GM12878 (cell line): Measurements from ENCODE around the gene RETNLB. TPM values are rescaled to one million over a fixed set of nuclear protein-coding genes. Genes with fewer than 3 reads are reported as not detected.

ENCODE experiments used
- ATAC-seq: fragments of 200-7000 bp; cut with Tn5 transposase; 3 replicates; pipeline ENCODE4 v1.9.1; 2020; ENCODE audit warnings: mild to moderate bottlenecking, moderate library complexity
- Bru-seq: library from RNA; stranded (reverse); fragments of 400-500 nt; gene quantifications from one replicate; lab custom pipeline; 2021; lab: Mats Ljungman, UMichigan
- BruChase-seq, 2 experiments: library from RNA; stranded (reverse); fragments of 400-500 nt; gene quantifications; one replicate each; lab custom pipeline; 2021; lab: Mats Ljungman, UMichigan
- BruUV-seq: library from RNA; stranded (reverse); fragments of 400-500 nt; replicated peaks from 2 replicates; lab custom pipeline; 2021; lab: Mats Ljungman, UMichigan
- CTCF ChIA-PET: fragments of 300-600 bp; sonication (Branson Sonifier 250); formaldehyde crosslinking; extraction: SDS; loops from one replicate; lab custom pipeline; 2021; ENCODE audit warnings: inconsistent platforms; lab: Yijun Ruan, JAX
- POLR2A ChIA-PET: fragments of 350-600 bp; formaldehyde crosslinking; extraction: SDS; loops from one replicate; lab custom pipeline; 2021; ENCODE audit warnings: inconsistent platforms; lab: Charles Lee
- RAD21 ChIA-PET: fragments of 300-600 bp; sonication (Branson Sonifier 250); formaldehyde crosslinking; loops from one replicate; lab custom pipeline; 2023; ENCODE audit warnings: antibody characterized with exemption; ENCODE audit not compliant: unreplicated experiment; lab: Charles Lee
- SMC1A ChIA-PET: fragments of 300-600 bp; sonication (Branson Sonifier 250); formaldehyde crosslinking; loops from one replicate; lab custom pipeline; 2023; ENCODE audit not compliant: unreplicated experiment, uncharacterized antibody; lab: Charles Lee
- DNase-seq: peaks from one replicate; pipeline ENCODE4 v3.0.0-alpha.2; 2011; ENCODE audit warnings: low read depth, low spot score
- FAIRE-seq: peaks from 3 replicates; lab custom pipeline; 2011; peaks lifted over from hg19 to GRCh38; lab: Jason Lieb, UNC
- H2AFZ ChIP-seq: 2 replicates; pipeline ENCODE4 v1.6.0; 2011; ENCODE audit warnings: low read depth, low read length, control low read depth; ENCODE audit not compliant: control insufficient read depth
- H3K27ac ChIP-seq: 2 replicates; pipeline ENCODE4 v1.5.1; 2011; ENCODE audit warnings: control low read depth; ENCODE audit not compliant: control insufficient read depth, insufficient read depth
- H3K27me3 ChIP-seq, 2 experiments: replicated peaks in 1 of 2; 2 replicates each; pipeline versions ENCODE4 v1.6.0 to v1.6.1; 2011; ENCODE audit warnings: low read length in 1 of 2; ENCODE audit not compliant: control insufficient read depth in 2 of 2, insufficient read depth in 2 of 2
- H3K36me3 ChIP-seq, 2 experiments: 2 replicates each; pipeline ENCODE4 v1.5.1; 2011; ENCODE audit warnings: low read length in 1 of 2; ENCODE audit not compliant: control insufficient read depth in 2 of 2, insufficient read depth in 2 of 2
- H3K4me1 ChIP-seq: 2 replicates; pipeline ENCODE4 v1.6.1; 2011; ENCODE audit warnings: mild to moderate bottlenecking, low read length, moderate library complexity, mixed read lengths; ENCODE audit not compliant: control insufficient read depth, insufficient read depth
- H3K4me2 ChIP-seq: 2 replicates; pipeline ENCODE4 v1.6.0; 2011; ENCODE audit warnings: control low read depth; ENCODE audit not compliant: control insufficient read depth, insufficient read depth
- H3K4me3 ChIP-seq: fragments of 200-600 bp; sonication (generic); 2 replicates; pipeline ENCODE4 v1.5.1; 2016
- H3K79me2 ChIP-seq: 2 replicates; pipeline ENCODE4 v1.6.0; 2011; ENCODE audit warnings: low read length; ENCODE audit not compliant: control insufficient read depth, insufficient read depth
- H3K9ac ChIP-seq: 2 replicates; pipeline ENCODE4 v1.8.0; 2011; ENCODE audit warnings: low read length, control low read depth, mixed read lengths; ENCODE audit not compliant: control insufficient read depth, insufficient read depth
- H3K9me3 ChIP-seq: replicated peaks from 3 replicates; pipeline ENCODE4 v1.5.1; 2011; ENCODE audit warnings: mild to moderate bottlenecking, low read length; ENCODE audit not compliant: control insufficient read depth, insufficient read depth
- H4K20me1 ChIP-seq: 2 replicates; pipeline ENCODE4 v1.6.0; 2011; ENCODE audit not compliant: control insufficient read depth, insufficient read depth
- BHLHE40 ChIP-seq, 2 experiments: fragments of 450-650 bp in 1 of 2; IDR thresholded peaks; 2 replicates each; pipeline ENCODE4 v1.6.1; 2011 to 2017; ENCODE audit warnings: low read depth in 2 of 2, borderline replicate concordance in 1 of 2, improper control_type of control experiment in 1 of 2, low read length in 1 of 2, mild to moderate bottlenecking in 1 of 2
- CBX3 ChIP-seq: fragments of 200-600 bp; sonication (generic); IDR thresholded peaks from 2 replicates; pipeline ENCODE4 v1.6.1; 2016; ENCODE audit warnings: low read depth, borderline replicate concordance
- HDAC6 ChIP-seq: fragments of 200-600 bp; sonication (generic); IDR thresholded peaks from one replicate; pipeline ENCODE4 v1.8.0; 2017; ENCODE audit warnings: antibody characterized with exemption; ENCODE audit not compliant: unreplicated experiment
- KAT2A ChIP-seq: conservative IDR thresholded peaks from 2 replicates; pipeline ENCODE4 v1.6.1; 2011; ENCODE audit warnings: low read depth, low read length; ENCODE audit not compliant: control insufficient read depth
- MAX ChIP-seq: IDR thresholded peaks from 2 replicates; pipeline ENCODE4 v1.6.1; 2012; ENCODE audit warnings: low read depth, low read length, improper control_type of control experiment
- MEF2A ChIP-seq: IDR thresholded peaks from 2 replicates; pipeline ENCODE4 v1.6.1; 2011; ENCODE audit warnings: low read depth, mild to moderate bottlenecking, low read length, moderate library complexity; ENCODE audit not compliant: insufficient read depth
- SMAD1 ChIP-seq: fragments of 450-650 bp; IDR thresholded peaks from 2 replicates; pipeline ENCODE4 v1.6.1; 2018; ENCODE audit warnings: mild to moderate bottlenecking, low read depth; ENCODE audit not compliant: partially characterized antibody
- SUZ12 ChIP-seq: fragments of 200-600 bp; sonication (generic); IDR thresholded peaks from one replicate; pipeline ENCODE4 v1.6.1; 2018; ENCODE audit warnings: antibody characterized with exemption, mild to moderate bottlenecking; ENCODE audit not compliant: unreplicated experiment
- TARDBP ChIP-seq: IDR thresholded peaks from 2 replicates; pipeline ENCODE4 v1.6.1; 2016; ENCODE audit warnings: borderline replicate concordance
- ZBED1 ChIP-seq: IDR thresholded peaks from 2 replicates; pipeline ENCODE4 v1.6.1; 2016; ENCODE audit warnings: borderline replicate concordance
- ZNF217 ChIP-seq: fragments of 450-650 bp; IDR thresholded peaks from 2 replicates; pipeline ENCODE4 v1.6.1; 2017; ENCODE audit warnings: antibody characterized with exemption, mild to moderate bottlenecking
- ZNF622 ChIP-seq: fragments of 450-650 bp; IDR thresholded peaks from 2 replicates; pipeline ENCODE4 v1.6.1; 2017; ENCODE audit warnings: mild to moderate bottlenecking, inconsistent platforms
- WGBS: methylation state at CpG from one replicate; pipeline ENCODE4 v1.1.6; 2016; ENCODE audit warnings: low lambda C conversion rate; ENCODE audit not compliant: insufficient replicate concordance, insufficient coverage; ENCODE audit errors: missing lambda C conversion rate; 5-methylcytosine and 5-hydroxymethylcytosine counted together
- in situ Hi-C: fragments of 300-500 bp; cut with MboI; formaldehyde crosslinking; loops from 9 replicates; pipeline ENCODE4 v1.14.3; 2018; ENCODE audit warnings: mixed read lengths
- intact Hi-C: fragments of 100-400 bp; cut with micrococcal nuclease; formaldehyde crosslinking; loops from one replicate; pipeline ENCODE4 v1.14.2; 2022; ENCODE audit not compliant: unreplicated experiment
- long read RNA-seq, 2 experiments: library from polyadenylated mRNA; unstranded; transcript quantifications; one replicate each; pipeline ENCODE4 v2.0.0, GENCODE V29; 2019 to 2020
- polyA minus RNA-seq, 3 experiments: library from RNA; depleted of rRNA, polyadenylated mRNA; stranded (reverse); fragments of >200 nt; gene quantifications; 2 replicates each; pipeline ENCODE4 v1.2.3, GENCODE V29; 2011
- polyA plus RNA-seq, 11 experiments: library from polyadenylated mRNA; depleted of rRNA in 4 of 11; unstranded in 6 of 11; stranded (reverse) in 5 of 11; fragments of >200 nt; fragmentation: Nextera tagmentation in 4 of 11; fragmentation: Illumina TruSeq in 1 of 11; extraction: Ambion mirVana in 4 of 11; extraction: Trizol in 1 of 11; gene quantifications; 1 replicate in 1 of 11; 2 replicates in 10 of 11; pipeline versions ENCODE4 v1.2.1 to v1.2.3, GENCODE V29; 2011 to 2016; ENCODE audit warnings: inconsistent platforms in 2 of 11, missing spikeins in 2 of 11, low read depth in 1 of 11
- total RNA-seq, 4 experiments: library from RNA; depleted of rRNA in 3 of 4; stranded (reverse); fragments of >200 nt in 3 of 4; fragmentation: Illumina TruSeq in 1 of 4; extraction: Trizol in 1 of 4; gene quantifications; 2 replicates each; pipeline versions ENCODE4 v1.2.1 to v1.2.3, GENCODE V29; 2013 to 2021
- TF ChIP-seq, protein P1 (sequence below): IDR thresholded peaks from 2 replicates; pipeline ENCODE4 v1.6.1; 2011; ENCODE audit warnings: mild to moderate bottlenecking, low read depth, low read length, moderate library complexity; ENCODE audit not compliant: insufficient replicate concordance

Gene RETNLB
- total RNA-seq (2013; cell fraction: nucleolus; rRNA removed): not detected in 2 replicates
- not detected in 2 replicates for total RNA-seq (2014; rRNA removed)
- total RNA-seq (2014; rRNA removed; fragmentation: Illumina TruSeq; extraction: Trizol): not detected in 2 replicates
- total RNA-seq (2021): not detected in 2 replicates
- not detected for polyA plus RNA-seq (2011; ENCODE audit: low read depth)
- polyA plus RNA-seq (2011; rRNA removed): not detected in 2 replicates
- polyA plus RNA-seq (2011; cell fraction: cytosol; rRNA removed): not detected in 2 replicates
- not detected in 2 replicates for polyA plus RNA-seq (2011; cell fraction: nucleus; rRNA removed)
- polyA plus RNA-seq (2012): not detected in 2 replicates
- not detected in 2 replicates for polyA plus RNA-seq (2014; fragmentation: Illumina TruSeq; extraction: Trizol)
- not detected for polyA plus RNA-seq (2014; fragmentation: Nextera tagmentation; extraction: Ambion mirVana)
- polyA plus RNA-seq (2014; rRNA removed): not detected in 2 replicates
- polyA plus RNA-seq (2016; fragmentation: Nextera tagmentation; extraction: Ambion mirVana): not detected
- not detected in 2 replicates for polyA minus RNA-seq (2011; rRNA and poly(A)+ RNA removed)
- not detected in 2 replicates for polyA minus RNA-seq (2011; cell fraction: cytosol; rRNA and poly(A)+ RNA removed)
- not detected in 2 replicates for polyA minus RNA-seq (2011; cell fraction: nucleus; rRNA and poly(A)+ RNA removed)
- Bru-seq, nascent RNA: not detected
- BruChase-seq, experiment 1, labeled RNA remaining after a 6-hour chase: not detected
- not detected for BruChase-seq, experiment 2, labeled RNA remaining after a 2-hour chase
- long read RNA-seq, experiment 1: 0 reads
- long read RNA-seq, experiment 2: 0 reads

DNA sequence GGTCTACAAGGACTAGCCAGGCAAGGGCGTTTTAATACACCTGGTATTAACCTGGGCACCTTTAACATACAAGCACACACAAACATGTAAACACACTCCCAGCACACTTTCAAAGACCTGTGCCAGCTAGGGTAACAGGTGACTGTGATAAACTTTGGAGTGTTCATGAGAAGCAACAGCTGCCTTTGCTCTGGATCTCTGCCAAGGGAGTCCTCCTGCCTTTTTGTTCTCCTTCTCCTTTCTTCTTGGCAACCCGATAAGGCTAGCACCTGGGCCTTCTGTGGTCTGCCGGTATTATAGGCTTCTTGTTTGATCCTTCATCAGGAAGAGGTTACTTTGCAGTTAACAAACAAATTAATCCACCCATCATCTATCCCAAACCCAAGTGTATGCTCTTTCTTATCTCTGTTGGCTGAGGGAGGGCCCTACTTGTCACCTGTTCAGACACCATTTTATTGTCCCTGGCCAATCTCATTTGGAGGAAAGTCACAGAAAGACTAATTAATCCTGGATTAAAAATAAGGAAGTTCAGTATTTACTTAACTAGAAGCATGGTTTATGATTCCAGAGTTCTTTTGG is at the start of gene RETNLB:
Gene RETNLB, minus strand, starts transcription at position 7 of the 579 bp plus-strand sequence. CDS start 225 bp downstream, outside the sequence.
- Histone ChIP-seq H3K27ac (no peak within 1 kb of the TSS), H3K4me2 (no peak within 1 kb of the TSS), H3K9ac (no peak within 1 kb of the TSS), H3K36me3 (no peaks in the 10 kb centered on the region), H2AFZ (no peak within 1 kb of the TSS), H3K27me3 (no peaks in the 10 kb centered on the region), H3K4me3 (no peak within 1 kb of the TSS), H3K9me3 (no peaks in the 10 kb centered on the region), H4K20me1 (no peaks in the 10 kb centered on the region), H3K79me2 (no peaks in the 10 kb centered on the region), H3K4me1 (no peaks in the 10 kb centered on the region)
- POLR2A ChIA-PET: no interaction called here
- 29% methylated on average over 3 of the region's 3 CpGs for WGBS
- no peak for FAIRE-seq
- ATAC-seq: no peak
- SMC1A ChIA-PET: no interaction called here
- TF ChIP-seq TARDBP (no peak), HDAC6 (no peak), SMAD1 (no peak), KAT2A (no peak), SUZ12 (no peak), ZNF622 (no peak), ZNF217 (no peak), BHLHE40 (IDR thresholded peaks at IDR 0.05; ENCODE audit: borderline replicate concordance in 1 of 2, low read depth in 2 of 2, low read length in 1 of 2) (no peak), MAX (no peak), CBX3 (no peak), MEF2A (no peak), ZBED1 (no peak)
- TF ChIP-seq, protein P1, sequence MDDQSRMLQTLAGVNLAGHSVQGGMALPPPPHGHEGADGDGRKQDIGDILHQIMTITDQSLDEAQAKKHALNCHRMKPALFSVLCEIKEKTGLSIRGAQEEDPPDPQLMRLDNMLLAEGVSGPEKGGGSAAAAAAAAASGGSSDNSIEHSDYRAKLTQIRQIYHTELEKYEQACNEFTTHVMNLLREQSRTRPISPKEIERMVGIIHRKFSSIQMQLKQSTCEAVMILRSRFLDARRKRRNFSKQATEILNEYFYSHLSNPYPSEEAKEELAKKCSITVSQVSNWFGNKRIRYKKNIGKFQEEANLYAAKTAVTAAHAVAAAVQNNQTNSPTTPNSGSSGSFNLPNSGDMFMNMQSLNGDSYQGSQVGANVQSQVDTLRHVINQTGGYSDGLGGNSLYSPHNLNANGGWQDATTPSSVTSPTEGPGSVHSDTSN: no peak
- DNase-seq: no peak
- in situ Hi-C loops (no loop called here), intact Hi-C loops (no loop called here)
- CTCF ChIA-PET: interaction anchor here (0.6 kb wide), 1 partner anchor 19 kb away, joined by 4 read pairs; no protein-coding TSS in a partner anchor
- RAD21 ChIA-PET: no interaction called here
- no TSS peak for BruUV-seq
